Suppressor macrophage treated with lipopolysaccharide for 1 hour (primary cell): ENCODE data around the gene TNFAIP1.

ENCODE experiments used
- DNase-seq, 3 donors: peaks; one replicate each; pipeline ENCODE4 v3.0.0-alpha.2; 2020 to 2022

Gene TNFAIP1

DNA sequence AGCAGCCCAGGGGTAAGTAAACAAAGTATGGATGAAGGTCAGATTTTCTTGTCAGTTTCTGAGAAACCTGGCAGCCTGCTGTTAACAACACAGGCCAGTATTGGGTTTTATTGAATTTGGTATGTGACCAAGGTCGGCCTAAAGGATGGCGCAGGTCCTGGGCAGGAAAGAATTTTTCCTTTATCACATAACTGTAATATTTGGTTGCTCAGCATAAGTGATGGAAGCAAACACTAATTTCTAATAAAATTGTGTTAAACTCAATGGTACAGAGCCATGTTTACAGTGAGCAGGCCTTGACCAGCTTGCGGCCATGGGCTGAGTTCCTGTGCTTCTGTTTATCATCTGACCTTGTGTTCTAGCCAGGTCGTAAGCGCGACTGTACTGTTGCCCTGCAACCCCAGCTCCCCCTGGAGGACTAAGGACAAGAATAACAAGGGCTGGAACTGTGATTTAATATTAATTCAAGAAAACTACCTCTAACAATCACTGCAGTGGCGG is 11.2 kb downstream of the TNFAIP1 start:
- no peak for DNase-seq

DNA sequence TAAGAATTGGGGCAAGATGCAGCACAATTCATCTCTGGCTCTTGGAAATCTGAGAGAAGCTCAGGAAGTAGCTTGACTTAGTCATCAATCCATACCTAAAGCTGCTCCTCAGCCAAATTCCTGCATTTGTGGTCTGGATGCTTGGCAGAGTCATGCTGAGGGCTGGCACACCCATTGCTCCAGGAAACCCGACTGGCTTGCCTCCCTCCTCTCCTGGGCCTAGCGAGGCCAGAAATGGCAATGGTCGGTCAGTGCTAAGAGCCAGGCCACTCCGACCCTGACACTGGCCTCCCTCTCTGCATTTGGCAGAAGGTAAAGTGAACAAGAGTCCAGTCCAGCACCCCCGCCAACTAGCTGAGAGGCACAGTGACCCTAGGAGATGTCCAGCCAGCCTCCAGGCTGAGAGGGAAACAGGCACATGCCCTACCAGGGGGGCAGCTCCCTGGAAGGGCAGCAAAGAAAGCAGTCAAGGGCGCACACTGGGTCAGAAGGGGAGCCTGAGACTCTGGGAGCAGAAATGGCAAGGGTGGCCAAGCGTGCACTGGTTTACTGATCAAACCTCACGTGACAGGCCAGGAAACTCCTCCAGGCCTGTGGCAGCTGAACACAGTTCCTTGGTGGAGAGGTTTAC is 11.8 kb downstream of the TNFAIP1 start:
- no peak for DNase-seq

DNA sequence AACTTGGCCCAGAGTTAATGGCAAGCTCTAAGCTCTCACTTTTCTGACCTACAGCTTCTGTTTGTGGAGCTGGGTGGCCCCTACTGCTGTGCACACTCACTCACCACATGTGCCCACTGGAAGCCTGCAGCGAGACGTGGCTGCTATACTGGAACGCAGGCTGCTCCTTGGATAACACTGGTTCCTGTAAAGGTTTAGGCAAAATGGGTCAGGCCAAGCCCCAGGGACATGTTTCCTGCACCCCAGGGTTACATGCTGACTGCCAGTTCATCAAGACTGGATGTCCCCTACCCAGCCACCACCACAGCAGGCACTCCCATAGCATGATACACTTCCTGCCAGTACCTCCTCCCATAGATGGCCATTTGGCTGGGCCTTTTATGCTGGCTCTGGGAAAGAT is 13.4 kb downstream of the TNFAIP1 start:
- no peak for DNase-seq

DNA sequence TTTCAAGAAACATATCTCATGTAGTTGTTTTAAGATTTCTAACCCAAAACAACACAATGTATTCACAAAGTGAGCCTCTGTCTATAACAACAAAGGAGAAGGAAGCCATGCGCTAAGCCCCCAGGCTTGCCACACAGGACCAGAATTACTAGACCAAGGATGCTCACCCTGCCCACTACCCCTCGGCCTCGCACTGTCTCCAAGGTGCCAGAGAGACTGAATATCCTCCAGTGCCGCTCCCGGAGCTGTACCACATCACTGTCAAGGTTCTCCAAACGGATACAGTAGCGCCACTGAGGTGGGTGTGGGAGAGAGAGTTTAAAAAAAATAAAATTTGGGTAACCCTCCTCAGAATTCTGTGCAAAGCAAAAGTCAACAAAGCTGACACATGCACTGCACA is 14.7 kb downstream of the TNFAIP1 start:
- DNase-seq, result no peak

DNA sequence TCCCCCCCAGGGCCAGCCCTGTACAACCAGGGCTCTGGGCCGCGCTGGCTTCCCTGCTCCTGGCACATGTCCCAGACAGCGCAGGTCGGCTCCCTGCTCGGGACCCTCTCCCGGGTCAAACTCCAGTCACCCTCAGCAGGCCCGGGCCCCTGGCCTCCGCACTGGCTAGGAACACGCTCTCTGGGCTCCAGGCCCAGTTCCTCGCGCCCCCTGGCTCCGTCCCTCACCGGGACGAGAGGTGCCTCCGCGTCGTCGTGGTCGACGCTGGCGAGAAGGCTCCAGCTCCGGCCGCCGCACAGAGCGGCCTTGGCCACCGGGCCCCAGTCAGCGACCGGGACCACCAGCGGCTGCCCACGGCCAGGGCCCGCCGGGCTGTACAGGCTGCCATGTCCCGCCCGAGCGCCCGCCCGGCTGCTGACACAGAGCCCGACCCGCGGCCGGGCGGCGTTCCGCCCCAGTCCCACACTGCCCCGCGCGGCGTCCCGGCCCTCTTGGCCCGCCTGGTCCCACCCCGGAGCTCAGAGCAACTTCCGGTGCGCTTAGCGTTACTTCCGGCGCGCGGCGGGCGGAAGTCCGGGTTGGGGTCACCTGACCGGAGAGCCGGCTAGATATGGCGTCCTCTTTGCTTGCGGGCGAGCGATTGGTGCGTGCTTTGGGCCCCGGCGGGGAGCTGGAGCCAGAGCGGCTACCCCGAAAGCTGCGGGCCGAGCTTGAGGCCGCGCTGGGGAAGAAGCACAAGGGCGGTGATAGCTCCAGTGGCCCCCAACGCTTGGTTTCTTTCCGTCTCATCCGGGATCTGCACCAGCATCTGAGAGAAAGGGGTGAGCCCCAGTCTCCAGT is 21.7 kb downstream of the TNFAIP1 start, which contains the start of gene POLDIP2:
POLDIP2 (minus strand) TSS at position 467 of the 840 bp plus-strand sequence; CDS start at position 388, 79 bp downstream.
- peak; percentile 97 to 99 (median 98) for DNase-seq

DNA sequence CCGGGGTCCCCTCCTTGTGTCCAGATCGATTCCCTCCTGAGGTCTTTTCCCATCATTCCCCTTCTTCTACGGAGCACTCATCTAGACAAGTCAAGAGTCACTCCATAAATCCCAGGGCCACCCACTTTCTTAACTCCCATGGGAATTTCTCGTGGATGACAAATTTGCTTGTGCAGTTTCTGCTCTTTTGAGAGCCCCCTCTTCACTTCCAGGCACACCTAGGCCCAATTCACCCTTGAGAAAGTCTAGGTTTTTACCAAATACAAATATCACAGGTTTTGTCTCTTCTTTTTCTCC is 22.3 kb downstream of the TNFAIP1 start:
- DNase-seq, result no peak

DNA sequence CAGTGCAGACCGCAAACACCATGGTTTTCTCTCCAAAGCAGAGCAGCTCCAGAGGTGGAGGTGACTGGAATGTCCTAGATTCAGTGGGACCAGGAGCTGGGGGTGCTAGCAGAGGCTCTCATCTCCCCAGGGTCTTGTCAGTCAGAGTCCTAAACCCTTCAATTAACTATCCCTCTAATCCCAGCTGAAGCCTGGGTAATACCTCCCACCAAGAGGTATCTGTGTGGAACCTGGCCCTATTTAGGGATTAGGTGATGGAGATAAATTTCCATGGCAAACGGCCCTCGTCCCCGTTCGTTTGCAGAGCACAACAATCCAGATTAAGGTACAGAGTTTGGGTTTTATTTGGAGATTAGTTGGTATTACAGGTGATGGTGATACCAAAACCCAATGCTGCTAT is 27.6 kb downstream of the TNFAIP1 start:
- no peak for DNase-seq

DNA sequence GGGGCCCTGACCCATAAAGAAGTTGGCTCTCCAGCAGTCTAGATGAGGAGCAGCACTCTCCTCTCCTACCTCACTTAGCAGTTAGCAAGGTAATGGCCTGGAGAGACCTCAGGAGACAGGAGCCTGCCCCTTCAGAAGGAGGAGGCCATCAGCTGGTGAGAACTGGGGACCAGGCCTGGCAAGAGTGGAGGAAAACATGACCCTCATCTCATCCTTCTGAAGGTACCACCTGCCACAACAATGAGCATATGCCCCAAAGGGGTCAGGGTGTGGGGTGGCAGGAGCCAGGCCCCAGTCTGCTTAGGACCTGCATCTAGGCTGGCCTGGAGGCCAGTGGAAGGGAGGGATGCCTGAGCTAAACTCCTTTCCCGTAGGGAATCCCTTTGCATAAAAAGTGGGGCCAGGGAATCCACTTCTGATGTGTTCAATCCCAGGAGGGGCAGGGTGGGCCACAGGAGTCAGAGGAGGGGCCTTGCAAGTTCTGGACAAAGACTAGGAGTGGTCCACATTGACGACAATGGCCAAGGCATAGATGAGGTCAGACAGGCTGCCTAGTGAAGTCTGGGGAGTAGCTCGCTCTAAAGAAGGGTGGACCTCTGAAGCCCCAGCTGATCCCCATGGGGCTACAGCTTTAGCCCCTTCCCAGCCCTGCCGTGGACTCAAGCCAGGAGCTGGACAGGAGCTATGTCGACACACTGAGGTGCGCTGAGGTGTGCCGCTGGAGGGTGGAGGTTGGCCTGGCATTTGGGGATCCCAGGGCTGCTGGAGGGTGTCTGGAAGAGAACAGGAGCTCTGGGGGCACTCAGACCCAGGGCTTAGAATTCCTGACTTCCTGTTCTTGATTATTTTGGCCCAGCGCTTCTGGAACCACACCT is 28.5 kb downstream of the TNFAIP1 start:
- no peak for DNase-seq

DNA sequence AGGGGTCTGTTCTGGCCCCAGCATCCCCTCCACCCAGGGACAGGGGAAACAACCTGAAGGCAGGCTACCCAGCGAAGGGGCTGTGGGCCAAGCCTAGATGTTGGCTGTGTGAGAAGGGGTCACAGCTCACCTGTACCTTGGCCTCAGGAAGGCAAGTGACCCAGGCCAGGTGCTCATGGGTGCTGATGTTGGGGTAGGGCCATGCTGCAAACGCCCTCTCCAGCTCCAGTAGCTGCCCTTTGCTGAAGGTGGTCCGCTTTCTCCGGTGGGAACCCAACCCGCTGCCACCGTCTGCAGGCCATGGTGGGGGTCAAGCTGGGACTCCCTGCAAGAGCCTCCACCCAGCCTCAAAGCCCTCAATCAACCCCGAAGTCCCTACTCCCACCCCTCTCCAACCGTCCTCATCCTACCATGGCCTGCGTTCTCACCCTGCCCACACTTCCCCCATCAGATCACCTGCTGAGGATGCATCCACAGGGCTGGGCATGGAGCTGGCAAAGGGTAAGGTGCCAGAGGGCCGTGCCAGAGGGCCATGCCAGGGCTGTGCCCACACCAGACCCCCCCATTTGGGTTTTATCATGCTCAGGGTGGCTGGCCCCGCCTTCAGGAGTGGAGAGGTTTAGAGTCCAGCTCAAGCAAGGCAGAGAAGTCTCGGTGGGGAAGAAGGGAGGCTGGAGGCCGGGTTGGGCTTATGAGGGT is 29.3 kb downstream of the TNFAIP1 start, which contains the start of gene SEBOX:
SEBOX (minus strand) TSS at position 535 of the 699 bp plus-strand sequence; CDS start at position 487, 48 bp downstream.
- no peak for DNase-seq

DNA sequence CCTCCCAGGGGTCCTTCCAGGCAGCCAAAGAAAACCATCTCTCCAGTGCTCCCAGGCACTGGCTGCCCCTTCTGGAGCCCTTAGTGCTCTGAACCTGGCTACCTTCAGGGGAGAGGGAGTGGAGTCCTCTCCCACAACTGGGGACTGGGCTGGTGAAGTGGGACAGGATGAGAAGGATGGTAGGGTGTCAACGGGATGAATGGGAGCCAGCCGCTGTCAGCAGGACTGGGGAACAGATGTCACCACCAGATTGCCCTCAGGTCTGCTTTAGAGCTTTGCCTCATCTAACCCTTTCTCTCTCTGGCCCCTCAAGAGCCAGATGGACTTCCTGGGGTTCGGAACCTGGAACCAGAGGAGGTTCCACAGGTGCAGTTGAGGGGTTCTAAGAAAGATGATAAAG is 29.9 kb downstream of the TNFAIP1 start:
- DNase-seq, result no peak

DNA sequence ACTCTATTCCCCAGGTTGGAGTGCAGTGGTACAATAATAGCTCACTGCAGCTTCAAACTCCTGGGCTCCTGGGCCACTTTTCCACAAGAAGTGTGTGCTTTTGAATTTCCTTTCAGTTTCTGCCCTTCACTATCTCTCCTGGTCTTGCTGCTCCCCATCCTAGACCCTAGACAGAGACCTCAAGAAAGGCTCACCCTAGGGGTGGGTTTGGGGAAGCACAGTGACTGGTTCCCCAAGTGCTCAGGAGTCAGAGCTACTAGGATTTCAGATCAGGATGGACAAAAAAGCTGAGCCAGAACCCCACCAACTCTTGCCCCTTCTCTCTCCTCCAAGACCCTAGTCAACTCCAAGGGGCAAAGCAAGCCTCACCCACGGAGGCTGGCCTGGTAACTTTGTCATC is 31.0 kb downstream of the TNFAIP1 start:
- no peak for DNase-seq

DNA sequence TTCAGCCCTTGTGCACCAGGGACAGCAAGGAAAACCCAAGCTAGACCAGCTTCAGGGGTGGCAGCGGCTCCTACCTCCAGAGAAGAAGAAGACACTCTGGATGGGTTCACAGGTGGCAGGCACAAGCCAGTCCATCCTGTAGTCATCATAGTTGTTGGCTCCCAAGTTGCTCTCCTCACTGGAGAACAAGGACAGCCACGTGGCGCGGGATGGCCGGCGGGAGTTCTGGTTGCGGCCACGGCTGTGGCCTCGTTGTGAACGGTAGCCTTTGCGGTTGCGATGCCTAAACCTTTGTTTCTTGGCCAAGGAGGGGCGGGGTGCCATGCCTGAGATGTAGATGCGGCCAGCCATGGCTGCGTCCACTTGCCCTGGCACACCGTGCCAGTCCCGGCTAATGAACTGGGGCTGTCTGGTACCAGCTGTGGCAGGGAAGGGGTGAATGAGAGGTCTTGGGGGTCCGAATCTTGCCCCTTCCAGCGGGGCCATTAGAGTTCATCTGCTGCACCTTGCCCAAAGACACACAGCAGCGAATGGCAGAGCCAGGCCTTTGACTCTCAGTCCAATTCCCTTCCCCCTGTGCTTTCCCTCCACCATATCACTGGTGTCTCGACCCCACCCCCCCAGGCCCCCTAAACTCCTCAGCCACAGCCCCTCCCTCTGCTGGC is 32.2 kb downstream of the TNFAIP1 start:
- DNase-seq, result no peak

DNA sequence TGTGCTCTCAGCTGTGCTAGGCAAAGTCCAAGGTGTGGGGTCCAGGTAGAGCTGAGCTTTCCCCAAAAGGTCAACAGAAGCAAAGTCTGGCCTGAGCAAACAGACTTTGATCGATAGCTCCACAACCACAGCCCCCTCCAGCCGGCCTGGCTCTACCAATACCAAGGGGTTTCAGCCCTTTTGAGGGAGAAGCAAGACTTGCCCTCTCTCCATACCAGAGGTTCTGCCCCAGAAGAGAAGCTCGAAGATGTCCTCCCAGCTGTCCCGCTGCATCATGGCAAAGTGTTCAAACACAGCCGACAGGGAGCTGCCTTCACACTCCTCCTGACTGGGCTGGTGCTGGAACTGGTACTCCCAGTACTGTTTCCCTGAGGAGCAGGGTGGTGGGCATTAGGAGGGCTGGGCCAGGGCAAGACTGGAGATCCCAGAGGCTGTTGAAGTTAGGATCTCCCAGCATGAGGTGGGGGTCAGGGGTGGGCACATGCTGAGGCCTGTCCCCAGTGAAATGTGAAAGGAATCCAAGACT is 32.8 kb downstream of the TNFAIP1 start:
- DNase-seq, result no peak

DNA sequence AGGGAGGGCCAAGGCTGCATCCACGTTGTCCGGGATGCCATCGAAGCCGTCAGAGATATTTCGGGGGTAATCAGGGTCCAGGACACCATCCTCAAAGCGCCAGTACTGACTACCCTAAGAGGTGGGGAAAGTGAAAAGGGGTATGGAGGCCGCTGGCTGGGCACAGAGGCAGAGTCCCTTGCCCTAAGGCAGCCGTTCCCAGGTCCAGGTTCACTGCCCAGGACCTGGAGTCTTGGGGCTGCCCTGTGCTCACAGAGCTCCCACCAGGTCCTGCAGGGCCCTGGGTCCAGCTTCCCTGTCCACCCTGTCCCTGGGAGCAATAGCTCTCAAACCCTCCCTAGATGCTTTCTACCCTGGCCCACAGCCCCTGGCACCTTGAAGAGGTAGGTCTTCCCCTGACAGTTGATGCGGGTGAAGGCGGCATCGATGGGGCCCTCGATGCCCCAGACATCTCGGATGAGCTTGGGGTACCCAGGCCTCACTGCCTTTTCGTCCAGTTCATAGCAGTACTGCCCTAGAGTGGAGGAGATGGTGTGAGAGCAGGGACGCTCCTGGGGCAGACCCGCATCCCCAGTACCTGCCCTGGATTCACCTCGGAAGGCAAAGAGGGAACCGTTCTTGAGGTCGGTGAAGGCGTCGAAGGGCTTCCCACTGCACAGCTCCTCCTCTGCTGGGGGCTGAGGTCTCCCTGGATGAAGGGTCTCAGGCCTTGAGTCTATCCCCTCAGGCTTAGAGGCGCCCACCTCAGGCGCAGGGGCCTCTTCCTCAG is 33.5 kb downstream of the TNFAIP1 start:
- no peak for DNase-seq

DNA sequence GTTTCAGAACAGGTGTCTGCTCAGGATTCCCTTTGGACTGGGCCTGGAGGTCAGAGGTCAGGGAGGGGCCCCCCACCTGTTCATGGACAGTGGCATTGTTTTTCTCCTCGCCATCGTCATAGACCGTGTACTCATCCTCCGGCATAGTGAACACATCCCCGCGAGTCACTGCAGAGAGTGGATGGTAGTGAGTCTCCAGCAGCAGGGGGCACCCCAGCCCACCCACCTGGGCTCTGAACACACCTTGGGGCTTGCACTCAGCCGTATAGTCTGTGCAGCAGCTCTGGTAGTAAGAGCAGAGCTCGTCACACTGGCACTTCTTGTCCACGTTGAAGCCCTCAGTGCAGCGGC is 34.1 kb downstream of the TNFAIP1 start:
- DNase-seq, result no peak

DNA sequence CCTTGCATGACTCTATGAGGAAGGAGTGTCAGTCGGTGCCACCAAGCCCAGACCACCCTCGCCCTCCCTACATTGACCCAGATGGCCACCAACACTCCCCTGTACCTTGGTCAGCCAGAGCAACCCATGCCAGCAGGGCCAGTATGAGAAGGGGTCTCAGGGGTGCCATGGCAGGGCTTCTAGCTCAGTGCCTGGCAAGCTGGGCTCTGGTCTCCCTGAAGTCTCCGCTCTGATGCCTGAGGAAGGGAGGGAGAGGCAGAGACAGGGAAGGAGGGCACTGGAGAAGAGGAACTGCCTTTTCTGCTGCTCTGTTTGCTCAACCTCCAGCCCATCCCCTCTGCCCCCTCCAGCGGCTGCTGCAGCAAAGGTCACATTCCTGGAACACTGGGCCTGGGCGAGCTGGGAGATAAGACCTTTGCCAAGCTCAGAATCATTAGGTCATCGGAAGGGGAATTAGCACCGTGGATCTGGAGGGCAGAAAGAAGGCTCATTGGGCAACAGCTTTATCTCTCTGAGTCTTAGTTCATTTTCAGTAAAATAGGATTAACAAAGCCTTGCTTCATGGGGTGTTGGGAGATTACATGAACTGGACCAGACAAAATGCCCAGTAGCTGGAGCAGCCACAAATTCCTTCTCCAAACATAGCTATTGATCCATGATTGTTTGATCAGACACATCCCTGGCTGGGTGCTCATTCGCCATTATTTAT is 34.6 kb downstream of the TNFAIP1 start, which contains the start of gene VTN:
VTN (minus strand) TSS at position 273 of the 709 bp plus-strand sequence; CDS start at position 169, 104 bp downstream.
- DNase-seq, result peak; percentile 47 to 54 (median 52)

DNA sequence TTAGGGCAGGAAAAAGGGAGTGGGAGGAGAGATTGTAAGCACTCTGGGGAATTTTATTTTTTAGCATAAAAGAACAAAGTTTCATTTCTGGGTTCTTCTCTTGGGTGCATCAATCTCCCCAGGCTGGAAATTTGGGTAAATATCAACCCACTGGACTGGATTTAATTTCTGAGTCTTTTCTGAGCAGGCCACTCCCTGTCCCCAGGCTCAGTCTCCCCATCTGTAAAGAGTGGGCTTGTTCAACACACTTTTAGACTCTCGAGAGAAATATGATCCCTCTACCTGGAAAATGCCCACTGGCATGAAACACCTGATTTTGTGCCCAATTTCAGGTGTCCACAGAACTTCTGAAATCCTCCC is 35.2 kb downstream of the TNFAIP1 start:
- no peak for DNase-seq

DNA sequence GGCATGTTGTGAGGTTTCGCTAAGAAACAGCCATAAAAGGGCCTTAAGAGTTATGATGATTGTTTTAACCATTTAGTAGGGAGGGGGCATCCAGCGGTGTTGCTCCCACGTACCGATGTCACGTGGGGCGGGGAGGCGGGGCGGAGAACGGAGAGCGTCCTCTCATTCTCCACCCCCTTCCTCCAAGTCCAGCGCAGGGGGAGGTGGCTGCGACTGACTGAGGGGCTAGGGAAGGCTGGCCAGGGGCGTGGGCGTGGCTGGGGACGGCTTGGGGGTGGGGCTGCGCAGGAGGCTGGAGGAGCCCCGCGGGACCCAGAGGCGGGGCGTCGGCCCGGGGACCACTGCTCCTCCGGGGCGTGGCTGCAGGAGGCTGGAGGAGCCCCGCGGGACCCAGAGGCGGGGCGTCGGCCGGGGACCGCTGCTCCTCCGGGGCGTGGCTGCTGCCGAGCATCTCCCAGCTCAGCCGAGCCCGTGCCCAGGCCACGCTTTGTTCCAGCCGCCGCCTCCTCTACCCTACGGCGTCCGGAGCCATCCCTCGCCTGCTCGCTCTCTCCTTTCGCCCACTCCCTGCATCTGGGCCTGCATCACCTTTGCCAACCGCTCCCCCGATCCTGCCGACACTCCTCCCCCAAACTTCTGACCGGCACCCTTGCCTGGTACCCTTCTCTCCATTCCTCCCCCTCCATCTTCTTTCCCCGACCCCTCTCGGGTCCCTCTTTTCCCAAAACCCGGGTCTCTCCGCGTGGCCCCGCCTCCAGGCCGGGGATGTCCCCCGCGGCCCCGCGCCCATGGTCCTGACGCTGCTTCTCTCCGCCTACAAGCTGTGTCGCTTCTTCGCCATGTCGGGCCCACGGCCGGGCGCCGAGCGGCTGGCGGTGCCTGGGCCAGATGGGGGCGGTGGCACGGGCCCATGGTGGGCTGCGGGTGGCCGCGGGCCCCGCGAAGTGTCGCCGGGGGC is 36.0 kb downstream of the TNFAIP1 start, which contains the start of gene SARM1:
SARM1 (plus strand) TSS at position 450 of the 958 bp plus-strand sequence; CDS start at position 789, 339 bp downstream.
- peak in 2 of 3 donors; percentile 40 to 60 for DNase-seq
